Measurements from ENCODE around the gene RBBP4.
"Not testable (repeated sequence)": the region's sequence is repeated elsewhere in the genome, so short reads cannot be mapped to it uniquely, and the experiment has no call there.

The RBBP4 gene

GRCh38 chr1:32642292-32642827, 8.6 kb upstream of the RBBP4 start:
- DNase-seq, result not testable (repeated sequence)

- no peak for DNase-seq
Measured at GRCh38 chr1:32644426-32644825, 6.6 kb upstream of the RBBP4 start.

GRCh38 chr1:32647308-32648134, 3.5 kb upstream of the RBBP4 start:
- no peak for DNase-seq

DNA sequence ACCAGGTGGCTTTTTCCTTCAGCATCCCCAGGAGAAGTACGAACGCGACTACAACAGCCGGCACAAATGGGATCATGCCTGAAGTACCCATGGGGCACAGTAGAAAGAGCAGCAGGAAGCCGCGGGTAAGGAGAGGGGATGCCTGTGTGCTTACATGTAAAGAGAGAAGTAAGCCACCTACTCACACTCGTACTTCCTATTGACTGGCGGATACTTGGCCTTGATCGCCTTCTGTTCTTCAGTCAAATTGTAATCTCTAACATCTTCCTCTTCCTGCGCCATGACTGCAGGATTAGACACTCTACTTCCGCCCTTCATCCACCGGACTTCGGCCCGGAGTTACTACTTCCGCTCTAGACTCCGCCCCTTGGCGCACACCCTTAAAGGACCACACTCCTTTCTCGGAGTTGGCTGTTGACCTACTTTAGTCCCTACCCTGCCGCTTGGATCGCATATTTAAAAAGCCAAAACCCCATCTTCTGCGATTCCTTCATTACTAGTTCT, 708 bp upstream of the RBBP4 start, which contains the start of gene ZBTB8OS:
Gene ZBTB8OS (minus strand): TSS at position 303 of the 504 bp plus-strand sequence. CDS start 21 bp downstream, at position 282.
- peak; percentile 97 for DNase-seq

DNA sequence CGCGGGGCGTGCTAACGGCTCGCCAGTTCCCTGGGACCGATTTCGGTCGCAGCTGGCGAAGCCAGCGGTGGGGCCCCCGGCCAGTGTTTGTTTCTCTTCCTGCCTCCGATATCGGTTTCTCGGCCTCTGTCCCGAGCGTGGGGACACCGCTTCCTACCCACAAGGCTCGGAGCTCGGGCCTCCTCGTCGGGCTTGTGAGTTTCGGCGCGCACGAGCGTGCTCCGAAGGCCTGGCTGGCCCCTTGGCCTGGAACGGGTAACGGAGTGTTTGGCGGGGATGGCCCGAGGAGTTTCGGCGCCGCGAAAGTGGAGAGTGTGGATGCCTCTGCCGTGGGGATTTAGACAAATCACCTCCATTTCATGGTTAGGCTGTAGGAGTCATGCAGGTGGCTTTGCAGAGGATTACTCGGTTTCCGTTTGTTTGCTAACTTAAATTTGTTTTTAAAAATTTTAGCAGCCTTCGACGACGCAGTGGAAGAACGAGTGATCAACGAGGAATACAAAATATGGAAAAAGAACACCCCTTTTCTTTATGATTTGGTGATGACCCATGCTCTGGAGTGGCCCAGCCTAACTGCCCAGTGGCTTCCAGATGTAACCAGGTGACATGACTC, 559 bp downstream of the RBBP4 start:
- DNase-seq, result peak in 1 of 2 experiments; percentile 51

GRCh38 chr1:32652244-32652962, 1.4 kb downstream of the RBBP4 start:
- no peak for DNase-seq

GRCh38 chr1:32659581-32659980, 8.6 kb downstream of the RBBP4 start:
- DNase-seq, result no peak

GRCh38 chr1:32665915-32666314, 14.9 kb downstream of the RBBP4 start:
- DNase-seq, result no peak

GRCh38 chr1:32666901-32667566, 16.0 kb downstream of the RBBP4 start:
- DNase-seq, result no peak

GRCh38 chr1:32668716-32669115, 17.7 kb downstream of the RBBP4 start:
- DNase-seq, result not testable (repeated sequence)

DNA sequence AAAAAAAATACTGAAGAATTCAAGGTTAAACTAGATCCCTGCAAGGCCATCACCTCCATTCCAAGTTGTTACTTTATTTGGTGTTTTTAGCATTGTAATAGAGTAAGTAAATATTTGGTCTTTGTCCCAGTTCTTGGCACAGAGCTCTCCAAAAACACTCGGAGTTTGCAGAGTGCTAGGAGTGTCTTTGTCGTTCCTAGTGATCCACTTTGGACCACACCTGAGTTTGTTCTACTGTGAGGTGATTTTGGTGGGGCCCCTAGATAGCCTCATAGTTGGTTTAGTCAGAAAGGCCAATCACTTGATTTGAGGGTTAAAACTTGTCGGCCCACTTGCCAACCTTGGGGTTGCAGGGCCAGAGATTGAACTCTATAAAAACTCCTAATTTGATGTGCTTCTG, 25.9 kb downstream of the RBBP4 start:
- DNase-seq, result no peak

DNA sequence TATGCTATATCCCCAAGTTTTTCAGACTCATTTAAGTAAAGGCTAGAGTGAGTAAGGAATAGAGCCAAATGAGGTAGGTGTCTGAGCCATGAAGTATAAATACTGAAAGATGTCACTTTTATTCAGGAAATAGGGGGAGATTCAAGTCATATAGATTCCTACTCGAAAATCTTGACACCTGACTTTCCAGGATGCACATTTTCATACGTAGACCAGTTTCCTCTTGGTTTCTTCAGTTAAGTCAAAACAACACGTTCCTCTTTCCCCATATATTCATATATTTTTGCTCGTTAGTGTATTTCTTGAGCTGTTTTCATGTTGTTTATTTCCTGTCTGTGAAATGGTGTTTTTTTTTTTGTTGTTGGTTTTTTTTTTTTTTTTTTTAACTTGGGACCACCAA, 29.0 kb downstream of the RBBP4 start:
- DNase-seq, result not testable (repeated sequence)

DNA sequence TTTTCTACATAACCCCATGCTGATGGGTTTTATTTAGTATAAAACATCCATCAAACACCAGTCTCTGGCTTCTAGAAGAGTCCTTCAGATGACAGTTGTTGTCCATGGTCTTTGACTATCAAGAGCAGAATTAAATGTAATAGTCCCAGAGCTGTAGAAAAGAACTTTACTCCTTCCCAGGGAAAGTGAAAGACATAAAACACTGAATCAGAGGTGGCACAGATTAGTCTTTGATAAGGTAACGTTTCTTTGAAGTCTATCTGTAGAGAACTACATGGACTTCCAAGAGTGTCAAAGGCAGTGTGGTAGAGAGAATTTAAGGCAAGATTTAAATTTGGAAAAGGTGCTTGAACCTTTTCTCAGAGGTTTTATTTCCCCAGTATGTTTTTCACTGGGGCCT, 29.6 kb downstream of the RBBP4 start:
- DNase-seq, result no peak

GRCh38 chr1:32681509-32681908, 30.5 kb downstream of the RBBP4 start:
- no peak for DNase-seq

GRCh38 chr1:32681999-32682398, 31.0 kb downstream of the RBBP4 start:
- no peak for DNase-seq

- DNase-seq, result no peak
Measured at GRCh38 chr1:32683397-32683796, 32.4 kb downstream of the RBBP4 start.

DNA sequence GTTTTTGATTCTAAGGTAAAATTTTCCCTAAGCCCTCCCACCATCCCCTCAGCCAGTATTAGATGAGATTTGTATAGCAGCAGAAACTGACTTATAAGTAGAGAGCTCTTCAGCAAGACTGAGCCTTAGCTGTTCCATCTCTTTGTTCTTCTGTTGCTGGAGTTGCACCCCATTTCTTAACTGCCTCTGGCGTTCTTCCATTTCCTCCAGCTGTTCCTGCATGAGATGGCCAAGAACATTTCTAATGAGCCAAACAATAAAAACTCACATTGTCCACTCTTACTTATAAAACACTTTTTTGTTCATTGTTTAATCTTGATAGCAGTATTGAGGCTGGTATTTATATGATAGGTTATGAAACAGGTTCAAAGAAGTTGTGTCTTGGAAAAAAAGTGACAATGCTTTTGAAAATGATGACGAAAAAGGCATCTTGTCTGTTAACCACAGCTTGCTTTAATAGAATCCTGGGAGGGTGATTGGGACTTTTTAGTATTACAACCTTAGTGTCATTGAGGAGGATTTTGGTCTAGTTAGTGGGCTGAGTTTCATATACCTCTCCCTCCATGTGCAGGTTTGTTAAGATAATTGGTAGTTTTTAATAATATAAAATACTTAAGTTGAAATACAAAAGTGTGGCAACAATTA, 33.3 kb downstream of the RBBP4 start:
- DNase-seq, result no peak

DNA sequence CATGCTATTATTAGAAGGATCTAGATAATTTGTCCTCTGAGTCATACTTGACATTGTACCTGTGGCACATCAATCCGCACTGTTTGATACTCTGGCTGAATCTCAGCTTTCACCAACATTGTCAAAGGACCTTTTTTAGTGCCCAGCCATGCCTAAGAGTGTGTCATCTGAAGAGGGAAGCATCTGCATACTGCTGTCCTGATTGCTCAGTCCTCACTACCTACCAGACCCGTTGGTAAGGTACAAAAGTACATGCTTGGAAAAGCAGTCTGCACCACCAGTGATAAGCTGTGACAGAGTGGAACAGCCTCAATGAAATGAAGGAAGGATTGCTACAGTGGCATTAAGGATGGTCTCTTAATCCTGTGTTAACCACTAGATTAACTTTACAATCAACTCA, 34.5 kb downstream of the RBBP4 start:
- DNase-seq, result no peak

GRCh38 chr1:32686387-32686786, 35.4 kb downstream of the RBBP4 start:
- DNase-seq, result no peak

GRCh38 chr1:32693455-32694174, 42.6 kb downstream of the RBBP4 start:
- DNase-seq, result no peak
